HUES64 (cell line): ENCODE results near the gene MAP3K9. TPM values are rescaled to one million over a fixed set of nuclear protein-coding genes. Genes with fewer than 3 reads are reported as not detected.
"Not testable (repeated sequence)": the region's sequence is repeated elsewhere in the genome, so short reads cannot be mapped to it uniquely, and the experiment has no call there.

Experiments used
- H3K27ac ChIP-seq: 2 replicates; pipeline ENCODE4 v1.7.0; 2013; ENCODE audit warnings: low read depth, low read length, inconsistent platforms
- H3K27me3 ChIP-seq: 2 replicates; pipeline ENCODE4 v1.6.1; 2013; ENCODE audit warnings: mild to moderate bottlenecking, low read length; ENCODE audit not compliant: insufficient read depth
- H3K36me3 ChIP-seq: 2 replicates; pipeline ENCODE4 v1.6.1; 2013; ENCODE audit warnings: mild to moderate bottlenecking, low read length; ENCODE audit not compliant: insufficient read depth
- H3K4me1 ChIP-seq: 2 replicates; pipeline ENCODE4 v1.6.1; 2013; ENCODE audit warnings: mild to moderate bottlenecking, low read length, moderate library complexity; ENCODE audit not compliant: insufficient read depth
- H3K4me3 ChIP-seq: 2 replicates; pipeline ENCODE4 v1.5.1; 2013; ENCODE audit warnings: mild to moderate bottlenecking, low read length, moderate library complexity
- H3K9ac ChIP-seq: 2 replicates; pipeline ENCODE4 v1.6.1; 2013; ENCODE audit warnings: mild to moderate bottlenecking, low read depth, low read length
- H3K9me3 ChIP-seq: 2 replicates; pipeline ENCODE4 v1.6.1; 2013; ENCODE audit warnings: low read depth, low read length; ENCODE audit not compliant: insufficient read depth
- WGBS: fragments of 150-250, 120-280 bp; methylation state at CpG from one replicate; pipeline ENCODE4 v1.1.7; 2013; ENCODE audit warnings: missing lambda C conversion rate; 5-methylcytosine and 5-hydroxymethylcytosine counted together
- polyA plus RNA-seq, 2 experiments: library from polyadenylated mRNA; stranded (reverse); fragments of 50-300 nt; gene quantifications; one replicate each; pipeline ENCODE4 v1.2.3, GENCODE V29; 2013

MAP3K9 gene
- polyA plus RNA-seq (2013, experiment 1 of 2) = 8.1 TPM
- 8.5 TPM for polyA plus RNA-seq (2013, experiment 2 of 2)

- Histone ChIP-seq H3K9me3 (no peaks in the 10 kb centered on the region), H3K9ac (peak within 1 kb of the TSS; percentile 86), H3K4me1 (peaks cover 21% of the 10 kb centered on the region), H3K36me3 (peaks cover 3% of the 10 kb centered on the region), H3K4me3 (peak within 1 kb of the TSS; percentile 96), H3K27ac (peak within 1 kb of the TSS; percentile 87), H3K27me3 (no peaks in the 10 kb centered on the region)
- under 1% methylated on average over 89 of the region's 89 CpGs for WGBS
These were observed at the start of gene MAP3K9 for GRCh38 chr14:70809225-70810219. MAP3K9 (minus strand) TSS chr14:70809513; CDS start chr14:70809171, 342 bp downstream.

DNA sequence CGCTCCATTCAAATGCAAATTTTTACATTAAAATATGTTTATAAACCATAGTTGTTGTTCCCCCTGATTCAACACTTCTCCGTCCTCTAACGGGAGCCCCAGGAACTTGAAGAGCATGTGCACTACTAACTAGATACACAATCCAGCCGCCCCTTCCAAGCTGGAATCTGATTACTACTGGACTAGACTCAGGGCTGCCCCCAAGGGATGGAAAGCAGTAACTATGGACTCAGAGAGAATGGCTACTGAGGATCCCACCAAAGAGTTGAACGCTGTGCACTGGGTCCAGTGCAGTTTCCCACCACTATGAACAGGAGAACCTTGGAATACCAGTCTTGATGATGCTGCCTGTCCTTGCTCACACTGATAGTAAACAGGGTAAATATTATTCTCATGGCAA lies 49.3 kb upstream of the MAP3K9 start:
- Histone ChIP-seq H3K36me3 (no peaks in the 10 kb centered on the region), H3K27me3 (no peaks in the 10 kb centered on the region), H3K4me1 (peaks cover 4% of the 10 kb centered on the region; the same call in 1 of the 2 replicates), H3K9me3 (no peaks in the 10 kb centered on the region), H3K27ac (no peak overlapping the region), H3K4me3 (no peak overlapping the region), H3K9ac (no peak overlapping the region)
- 84% methylated on average over 5 of the region's 5 CpGs for WGBS

DNA sequence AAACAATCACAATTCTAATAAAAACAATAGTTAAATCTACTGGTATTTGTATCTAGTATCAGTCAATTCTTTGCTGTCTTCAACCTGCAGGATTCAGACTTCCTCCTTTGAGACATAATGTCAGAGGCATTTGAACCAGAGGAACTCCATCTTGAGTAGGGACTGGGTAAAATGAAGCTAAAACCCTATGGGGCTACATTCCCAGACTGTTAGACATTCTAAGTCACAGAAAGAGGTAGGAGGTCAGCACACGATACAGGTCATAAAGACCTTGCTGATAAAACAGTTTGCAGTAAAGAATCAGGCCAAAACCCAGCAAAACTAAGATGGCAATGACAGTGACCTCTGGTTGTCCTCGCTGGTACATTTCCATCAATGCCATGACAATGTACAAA lies 48.2 kb upstream of the MAP3K9 start:
- no peak overlapping the region for H3K4me3 ChIP-seq
- H3K36me3 ChIP-seq = no peaks in the 10 kb centered on the region
- no peak overlapping the region for H3K27ac ChIP-seq
- WGBS = 96% methylated on average over 2 of the region's 2 CpGs
- H3K9me3 ChIP-seq = no peaks in the 10 kb centered on the region
- H3K9ac ChIP-seq = no peak overlapping the region
- H3K27me3 ChIP-seq = no peaks in the 10 kb centered on the region
- peaks cover 4% of the 10 kb centered on the region; the same call in 1 of the 2 replicates for H3K4me1 ChIP-seq

DNA sequence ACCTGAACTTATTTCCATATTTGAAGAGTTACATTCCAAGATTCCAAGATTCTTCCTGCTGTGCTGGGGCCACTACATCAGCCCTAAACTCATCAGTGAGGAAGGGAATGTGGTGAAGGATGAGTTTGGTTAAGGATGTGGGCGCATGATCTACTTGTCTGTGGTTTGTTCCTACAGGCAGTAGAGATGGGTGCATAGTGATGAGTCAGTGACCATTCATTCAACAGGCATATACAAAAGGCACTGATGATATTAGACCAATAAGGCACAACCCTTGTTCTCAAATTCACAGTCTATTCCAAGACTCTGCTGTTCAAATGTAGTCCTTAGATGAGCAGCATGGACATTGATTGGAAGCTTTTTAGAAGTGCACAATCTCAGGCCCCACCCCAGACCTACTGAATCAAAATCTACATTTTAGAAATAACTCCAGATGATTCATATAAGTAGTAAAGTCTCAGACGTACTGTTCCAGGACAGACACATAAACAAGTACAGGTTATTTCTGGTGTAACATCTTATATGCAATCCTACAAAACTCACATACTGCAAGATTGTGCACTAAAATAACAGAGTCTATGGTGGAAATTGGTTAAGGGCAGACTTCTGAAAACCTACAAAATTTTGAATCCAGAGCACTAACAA lies 47.7 kb upstream of the MAP3K9 start:
- no peak overlapping the region for H3K4me3 ChIP-seq
- no peaks in the 10 kb centered on the region for H3K27me3 ChIP-seq
- H3K9ac ChIP-seq = no peak overlapping the region
- H3K9me3 ChIP-seq = no peaks in the 10 kb centered on the region
- 88% methylated on average over 2 of the region's 2 CpGs for WGBS
- H3K27ac ChIP-seq = no peak overlapping the region
- H3K36me3 ChIP-seq = no peaks in the 10 kb centered on the region
- peaks cover 4% of the 10 kb centered on the region; the same call in 1 of the 2 replicates for H3K4me1 ChIP-seq

DNA sequence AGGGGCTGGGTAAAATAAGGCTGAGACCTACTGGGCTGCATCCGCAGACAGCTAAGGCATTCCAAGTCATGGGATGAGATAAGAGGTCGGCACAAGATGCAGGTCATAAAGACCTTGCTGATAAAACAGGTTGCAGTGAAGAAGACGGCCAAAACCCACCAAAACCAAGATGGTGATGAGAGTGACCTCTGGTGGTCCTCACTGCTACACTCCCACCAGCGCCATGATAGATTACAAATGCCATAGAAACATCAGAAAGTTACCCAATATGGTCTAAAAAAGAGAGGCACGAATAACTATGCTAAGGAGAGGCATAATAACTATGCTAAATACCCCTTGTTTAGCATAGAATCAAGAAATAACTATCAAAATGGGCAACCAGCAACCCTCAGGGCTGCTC lies 46.2 kb upstream of the MAP3K9 start:
- H3K4me3 ChIP-seq = no peak overlapping the region
- H3K36me3 ChIP-seq = no peaks in the 10 kb centered on the region
- no peaks in the 10 kb centered on the region for H3K27me3 ChIP-seq
- H3K9me3 ChIP-seq = no peaks in the 10 kb centered on the region
- 87% methylated on average over 5 of the region's 5 CpGs for WGBS
- no peak overlapping the region for H3K27ac ChIP-seq
- H3K4me1 ChIP-seq = peaks cover 4% of the 10 kb centered on the region; the same call in 1 of the 2 replicates
- no peak overlapping the region for H3K9ac ChIP-seq

DNA sequence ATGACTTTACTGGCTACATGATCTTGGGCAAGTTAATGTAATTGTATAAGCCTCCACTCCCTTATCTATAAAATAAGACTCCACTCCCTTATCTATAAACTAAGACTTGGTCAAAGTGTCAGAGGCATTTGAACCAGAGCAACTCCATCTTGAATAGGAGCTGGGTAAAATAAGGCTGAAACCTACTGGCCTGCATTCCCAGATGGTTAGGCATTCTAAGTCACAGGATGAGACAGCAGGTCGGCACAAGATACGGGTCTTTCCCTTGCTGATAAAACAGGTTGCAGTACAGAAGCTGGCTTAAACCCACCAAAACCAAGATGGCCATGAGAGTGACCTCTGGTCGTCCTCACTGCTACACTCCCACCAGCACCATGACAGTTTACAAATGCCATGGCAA lies 44.3 kb upstream of the MAP3K9 start:
- not testable (repeated sequence) for H3K27ac ChIP-seq, H3K27me3 ChIP-seq, H3K4me1 ChIP-seq, H3K4me3 ChIP-seq, H3K9ac ChIP-seq, H3K9me3 ChIP-seq, H3K36me3 ChIP-seq
- WGBS = 93% methylated on average over 3 of the region's 3 CpGs

GRCh38 chr14:70847406-70848090 lies 38.2 kb upstream of the MAP3K9 start:
- no peaks in the 10 kb centered on the region for H3K4me1 ChIP-seq
- no peaks in the 10 kb centered on the region for H3K36me3 ChIP-seq
- H3K4me3 ChIP-seq = no peak overlapping the region
- no peak overlapping the region for H3K9ac ChIP-seq
- no peaks in the 10 kb centered on the region for H3K9me3 ChIP-seq
- no peak overlapping the region for H3K27ac ChIP-seq
- WGBS = 96% methylated on average over 3 of the region's 3 CpGs
- no peaks in the 10 kb centered on the region for H3K27me3 ChIP-seq

GRCh38 chr14:70845601-70846000 lies 36.3 kb upstream of the MAP3K9 start:
- H3K9ac ChIP-seq = no peak overlapping the region
- 92% methylated on average over 2 of the region's 2 CpGs for WGBS
- H3K4me3 ChIP-seq = no peak overlapping the region
- no peak overlapping the region for H3K27ac ChIP-seq
- H3K36me3 ChIP-seq = no peaks in the 10 kb centered on the region
- H3K4me1 ChIP-seq = no peaks in the 10 kb centered on the region
- no peaks in the 10 kb centered on the region for H3K9me3 ChIP-seq
- no peaks in the 10 kb centered on the region for H3K27me3 ChIP-seq

GRCh38 chr14:70842851-70843462 lies 33.6 kb upstream of the MAP3K9 start:
- H3K9me3 ChIP-seq = no peaks in the 10 kb centered on the region
- H3K4me3 ChIP-seq = no peak overlapping the region
- no peak overlapping the region for H3K9ac ChIP-seq
- H3K4me1 ChIP-seq = no peaks in the 10 kb centered on the region
- no peaks in the 10 kb centered on the region for H3K27me3 ChIP-seq
- no peaks in the 10 kb centered on the region for H3K36me3 ChIP-seq
- H3K27ac ChIP-seq = no peak overlapping the region
- 91% methylated on average over 2 of the region's 2 CpGs for WGBS

- H3K27me3 ChIP-seq = no peaks in the 10 kb centered on the region
- peaks cover 20% of the 10 kb centered on the region for H3K9me3 ChIP-seq
- H3K4me1 ChIP-seq = no peaks in the 10 kb centered on the region
- H3K9ac ChIP-seq = no peak overlapping the region
- WGBS = 87% methylated on average over 3 of the region's 4 CpGs
- no peaks in the 10 kb centered on the region for H3K36me3 ChIP-seq
- no peak overlapping the region for H3K4me3 ChIP-seq
- no peak overlapping the region for H3K27ac ChIP-seq
These were observed 28.8 kb upstream of the MAP3K9 start for GRCh38 chr14:70838076-70838475.
